Skin of body (tissue), 2 donors: ENCODE data around the gene LIPN. TPM values are rescaled to one million over a fixed set of nuclear protein-coding genes. Genes with fewer than 3 reads are reported as not detected.

Source experiments
- DNase-seq: peaks from one replicate; lab custom pipeline; 2025; lab: John Stamatoyannopoulos, UW
- total RNA-seq: library from RNA; depleted of rRNA; stranded (reverse); fragments of >200 nt; gene quantifications from one replicate; pipeline ENCODE4 v1.2.3, GENCODE V29; 2014

The LIPN gene
- total RNA-seq, 1 donor from 2014 or later = 8.2 TPM

DNA sequence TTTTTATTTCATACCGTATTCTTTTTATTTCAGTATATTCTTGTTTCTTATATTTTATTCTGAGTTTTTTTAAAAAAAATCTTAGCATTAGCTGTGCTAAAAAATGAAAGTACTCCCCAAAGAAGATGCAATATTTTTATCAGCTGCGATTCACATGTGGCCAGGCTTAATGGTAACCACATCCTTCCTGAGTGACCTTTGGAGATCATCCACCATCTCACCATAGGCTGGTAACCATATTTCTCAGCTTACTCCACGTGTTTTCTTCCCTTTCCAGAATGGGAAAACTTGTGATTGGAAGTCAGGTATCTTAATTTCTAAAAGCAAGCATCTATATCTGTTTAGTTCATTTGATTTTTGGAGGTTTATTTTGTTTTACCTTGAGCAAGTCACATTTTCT, 23.9 kb downstream of the LIPN start:
- DNase-seq = no peak

DNA sequence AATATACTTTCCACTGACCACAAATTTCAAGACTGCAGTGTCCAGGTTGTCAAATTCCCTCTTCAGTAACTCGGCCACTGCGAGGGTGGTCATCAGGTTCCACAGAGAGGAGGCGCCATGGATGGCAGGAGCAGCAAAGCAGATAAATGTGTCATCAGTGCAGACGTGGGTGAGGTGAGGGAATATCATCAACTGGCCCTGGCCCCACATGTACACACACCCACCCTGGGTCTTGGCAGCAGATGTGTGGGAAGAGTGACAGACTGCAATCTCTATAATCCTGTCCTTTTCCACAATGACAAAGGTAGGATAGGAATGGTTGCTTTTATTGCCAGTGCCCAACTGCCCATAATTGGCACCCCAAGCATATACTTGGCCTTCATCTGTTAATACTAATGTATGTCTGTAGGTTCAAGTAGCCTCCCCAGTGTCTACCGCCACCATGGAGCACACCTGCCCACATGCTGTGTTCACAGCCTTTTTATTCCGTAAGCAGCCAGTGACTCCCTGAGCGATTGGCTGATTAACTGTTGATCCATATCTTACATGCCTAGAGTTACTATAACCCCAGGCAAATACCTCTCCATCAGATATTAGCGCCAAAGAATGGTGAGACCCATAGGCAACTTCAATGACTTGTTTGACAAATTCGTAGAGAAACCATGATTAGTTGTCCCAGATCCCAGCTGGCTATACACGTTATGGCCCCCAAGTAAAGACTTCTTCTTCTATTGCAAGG, 26.4 kb downstream of the LIPN start:
- no peak for DNase-seq

DNA sequence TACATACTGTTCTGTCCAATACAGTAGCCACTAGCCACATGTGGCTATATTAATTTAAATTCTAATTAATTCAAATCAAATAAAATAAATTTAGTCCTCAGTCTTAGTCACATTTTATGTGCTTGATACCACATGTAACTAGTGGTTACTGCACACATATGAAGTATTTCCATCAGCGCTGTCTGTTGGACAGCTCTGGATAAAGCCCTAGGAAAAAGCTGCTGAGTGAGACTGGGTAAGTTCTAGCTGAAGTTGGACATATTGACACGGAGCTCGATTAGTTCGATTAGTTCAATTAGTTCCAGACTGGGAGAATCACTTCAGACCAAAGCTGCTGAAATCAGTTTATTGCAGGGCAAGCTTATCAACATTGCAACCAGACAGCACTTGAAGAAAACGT, 27.6 kb downstream of the LIPN start:
- no peak for DNase-seq

DNA sequence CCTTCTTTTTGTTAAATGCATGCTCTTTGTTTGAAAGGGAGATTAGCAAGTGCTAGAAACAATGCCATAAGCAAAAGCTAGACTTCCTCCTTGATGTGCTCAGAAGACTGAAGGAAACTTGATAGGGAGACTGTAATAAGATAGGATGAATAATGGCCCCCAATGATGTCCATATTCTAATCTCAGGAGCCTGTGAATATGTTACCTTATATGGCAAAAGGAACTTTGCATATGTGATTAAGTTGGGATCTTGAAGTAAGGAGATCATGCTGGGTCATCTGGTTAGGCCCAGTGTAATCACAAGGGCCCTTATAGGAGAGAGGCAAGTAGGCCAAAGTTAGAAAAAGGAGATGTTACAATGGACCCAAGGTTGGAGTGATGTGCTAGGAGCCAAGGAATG, 29.1 kb downstream of the LIPN start:
- DNase-seq = no peak

DNA sequence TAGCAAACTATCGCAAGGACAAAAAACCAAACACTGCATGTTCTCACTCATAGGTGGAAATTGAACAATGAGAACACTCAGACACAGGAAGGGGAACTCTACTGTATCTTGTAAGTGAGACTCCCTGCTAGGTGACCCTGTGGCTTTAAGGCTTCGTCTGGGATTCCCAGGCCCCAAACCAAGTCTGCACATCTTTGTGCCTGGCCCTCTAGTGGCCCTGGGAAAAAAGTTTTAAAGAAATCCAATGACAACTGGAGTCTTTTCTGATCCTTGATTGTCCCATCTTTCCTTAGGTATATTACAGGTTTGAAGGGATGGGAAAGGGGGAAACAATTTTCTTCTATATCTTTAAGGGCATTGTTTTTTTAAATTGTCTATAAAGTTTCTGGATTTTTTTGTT, 32.1 kb downstream of the LIPN start:
- no peak for DNase-seq

DNA sequence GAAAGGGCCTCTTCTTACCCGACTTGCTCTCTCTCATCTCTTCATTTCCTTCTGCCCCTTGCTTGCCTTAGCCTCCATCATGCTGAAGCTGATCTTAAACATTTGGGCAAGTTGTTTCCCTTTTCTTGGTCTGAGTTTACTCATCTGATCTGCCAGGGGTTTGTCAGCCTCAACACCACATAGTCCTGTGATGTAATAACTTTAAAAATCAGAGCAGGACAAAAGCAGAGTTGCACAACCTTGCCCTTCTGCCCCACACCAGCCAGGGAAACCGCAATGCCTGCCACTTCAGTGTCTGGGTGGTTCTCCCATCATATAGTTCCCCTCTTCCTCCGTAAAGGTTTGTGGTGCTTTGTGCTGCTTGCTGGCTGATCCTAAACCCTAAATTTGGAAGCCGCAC, 32.8 kb downstream of the LIPN start:
- no peak for DNase-seq

DNA sequence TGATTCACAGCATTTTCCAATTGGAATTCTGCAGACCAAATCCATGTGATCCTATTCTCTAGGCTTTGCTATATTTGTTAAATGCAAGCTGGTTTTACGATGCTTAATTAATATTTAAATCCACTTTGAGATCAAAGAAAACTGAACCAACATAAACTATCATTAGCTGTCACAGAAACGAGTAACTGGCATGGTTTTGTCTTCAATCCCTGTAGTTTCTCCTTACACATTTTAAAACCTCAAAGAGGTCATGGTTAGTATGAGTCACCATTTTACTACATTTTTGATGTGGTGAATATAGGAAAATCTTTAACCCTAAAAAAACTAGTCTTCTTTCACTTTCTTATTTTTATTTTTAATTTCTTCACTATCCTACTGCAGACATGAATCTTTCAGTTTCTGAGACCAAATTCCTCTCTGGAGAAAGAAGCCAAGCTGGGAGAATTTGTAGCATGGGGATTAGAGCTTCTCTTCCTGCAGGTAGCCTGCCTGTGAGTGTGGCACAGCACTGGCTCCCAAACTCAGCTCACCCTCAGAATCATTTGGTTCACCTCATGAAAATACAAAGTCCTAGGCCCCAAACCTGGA, 34.0 kb downstream of the LIPN start:
- DNase-seq = no peak

DNA sequence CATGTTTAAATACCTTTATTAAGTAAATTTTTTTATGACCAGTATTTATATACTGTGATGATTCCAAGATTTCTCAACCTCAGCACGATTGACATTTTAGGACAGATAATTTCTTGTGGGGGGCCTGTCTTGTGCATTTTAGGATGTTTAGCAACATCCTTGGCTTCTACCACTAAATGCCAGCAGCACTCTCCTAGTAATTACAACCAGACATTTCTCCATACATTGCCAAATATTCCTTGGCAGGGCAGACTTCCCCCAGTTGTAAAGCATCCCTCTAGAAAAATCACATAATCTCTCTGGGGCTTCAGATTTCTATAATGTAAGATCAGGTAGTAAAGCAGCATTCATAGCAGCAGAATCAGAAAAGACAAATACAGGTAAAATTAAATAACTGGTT, 34.9 kb downstream of the LIPN start:
- no peak for DNase-seq

DNA sequence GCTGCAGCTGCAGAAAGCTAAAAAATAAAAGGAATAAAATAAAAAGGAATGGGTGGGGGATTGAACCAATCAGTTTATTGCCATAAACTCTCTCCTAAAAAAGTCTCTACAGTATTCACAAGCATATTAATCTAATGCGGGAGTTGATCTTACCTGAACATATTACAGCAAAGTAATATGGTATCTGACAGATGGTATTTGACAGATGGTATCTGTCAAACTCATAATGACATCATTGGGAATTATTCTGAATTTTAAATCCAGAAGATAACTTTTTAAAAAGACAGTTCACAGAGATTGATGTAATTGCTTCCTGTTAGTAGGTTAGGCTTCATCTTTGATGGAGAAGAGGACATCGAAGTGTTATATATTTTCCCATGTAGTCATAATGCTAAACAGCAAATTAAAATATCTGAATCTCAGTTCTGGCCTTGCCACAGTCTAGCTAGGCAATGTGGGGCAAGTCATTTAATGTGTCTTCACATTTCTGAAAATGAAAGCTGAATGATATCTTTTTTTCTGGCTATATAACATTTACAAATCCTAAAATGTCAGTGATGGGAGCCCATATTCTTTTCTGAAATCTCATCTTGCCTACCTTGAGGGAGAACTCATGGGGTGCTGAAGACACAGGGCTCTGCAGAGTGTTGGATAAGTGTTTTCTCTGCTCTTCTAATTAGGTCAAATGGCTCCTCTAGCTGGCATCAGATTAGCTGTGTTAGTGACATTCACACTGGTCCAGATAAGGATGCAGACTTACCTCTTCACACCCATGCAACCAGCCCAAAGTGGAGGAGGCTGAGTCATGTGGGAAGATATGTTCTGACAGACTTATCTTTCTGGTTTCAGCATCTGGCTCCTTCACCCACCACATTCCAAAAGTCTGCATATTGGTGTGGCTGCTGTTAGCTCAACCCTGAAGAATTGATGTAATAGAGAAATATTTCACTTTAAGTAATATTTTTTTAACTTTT, 40.6 kb downstream of the LIPN start:
- no peak for DNase-seq

DNA sequence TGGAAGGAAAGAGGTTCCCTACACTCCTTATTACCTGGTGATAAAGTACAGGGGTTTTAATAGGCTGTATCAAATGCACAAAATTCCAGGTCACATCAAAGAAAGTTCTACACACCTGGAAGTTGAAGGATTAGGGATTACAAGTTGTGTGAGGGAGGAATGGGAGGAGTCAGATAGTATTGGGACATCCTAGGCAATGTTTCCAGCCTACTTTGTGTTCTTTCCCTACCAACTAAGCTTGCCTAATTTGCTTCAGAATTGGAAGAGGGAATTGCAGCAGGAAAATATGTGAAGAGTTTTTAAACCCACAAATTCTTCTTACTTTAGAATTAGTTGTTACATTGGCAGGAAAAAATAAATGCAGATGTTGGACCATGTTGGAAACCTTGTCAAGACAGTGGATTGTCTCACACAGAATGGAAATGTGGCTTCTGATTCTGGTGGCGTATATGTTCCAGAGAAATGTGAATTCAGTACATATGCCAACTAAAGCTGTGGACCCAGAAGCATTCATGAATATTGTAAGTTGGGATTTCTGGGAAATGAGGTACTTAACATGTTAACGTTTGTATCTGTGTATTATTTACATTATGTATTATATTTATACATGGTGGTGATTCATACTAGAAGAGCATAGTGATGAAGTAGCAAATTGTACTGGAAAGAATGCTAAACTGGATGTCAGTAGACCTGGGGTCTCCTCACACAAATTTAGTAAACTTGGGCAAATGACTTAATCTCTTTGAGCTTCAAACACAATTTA, 42.9 kb downstream of the LIPN start, which contains the start of gene LIPM:
Gene LIPM, plus strand, starts transcription at position 208 of the 763 bp plus-strand sequence. Its CDS starts 167 bp downstream, at position 375.
- no peak for DNase-seq

DNA sequence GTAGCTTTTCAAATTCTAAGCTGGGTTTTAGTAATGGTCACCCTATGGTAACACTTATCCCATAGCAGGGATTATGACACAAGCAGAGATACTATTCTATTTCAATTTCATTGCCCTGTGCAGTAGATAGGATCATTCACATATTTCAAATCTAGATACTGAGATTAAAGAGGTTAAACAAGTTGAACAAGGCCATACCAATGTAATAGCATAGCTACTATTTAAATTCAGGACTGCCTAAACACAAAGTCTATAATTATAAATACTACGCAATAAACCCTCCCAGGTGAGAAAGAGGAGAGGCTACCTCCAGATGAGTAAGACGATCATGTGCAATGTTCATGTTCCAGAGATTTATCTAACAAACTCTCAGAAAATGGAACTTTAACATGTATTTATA, 43.8 kb downstream of the LIPN start:
- DNase-seq = no peak

DNA sequence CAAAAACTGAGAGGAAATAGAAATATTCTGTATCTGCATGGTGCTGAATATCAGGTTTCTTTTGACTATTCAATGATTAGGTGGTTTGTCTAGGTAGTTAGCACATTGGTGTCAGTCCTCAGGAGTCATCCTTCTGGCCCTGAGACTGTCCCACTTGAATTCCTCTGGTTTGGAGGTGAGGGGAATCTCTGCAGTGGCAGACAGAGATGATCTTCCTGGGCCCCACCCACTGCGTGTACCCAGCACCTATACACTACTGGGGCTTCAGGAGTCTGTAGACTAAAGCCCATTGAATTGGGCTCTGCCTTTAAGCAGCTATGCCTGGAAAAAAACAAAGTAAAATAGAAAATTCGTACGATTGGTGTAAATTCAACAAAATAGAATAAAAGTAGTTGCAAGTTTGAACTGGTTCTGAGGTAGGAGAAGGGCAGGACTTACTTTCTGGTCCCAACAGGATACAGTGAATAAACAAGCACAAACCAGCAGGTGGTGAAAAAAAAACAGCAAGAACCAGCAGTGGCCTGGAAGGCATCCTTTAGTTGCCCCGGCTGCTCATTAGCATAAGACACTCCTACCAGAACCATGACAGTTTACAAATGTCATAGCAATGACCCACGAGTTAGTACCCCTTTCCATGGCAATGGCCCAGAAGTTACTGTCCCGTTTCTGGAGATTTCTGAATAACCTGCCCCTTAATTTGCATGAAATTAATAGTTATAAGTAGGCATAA, 44.4 kb downstream of the LIPN start:
- DNase-seq = no peak

DNA sequence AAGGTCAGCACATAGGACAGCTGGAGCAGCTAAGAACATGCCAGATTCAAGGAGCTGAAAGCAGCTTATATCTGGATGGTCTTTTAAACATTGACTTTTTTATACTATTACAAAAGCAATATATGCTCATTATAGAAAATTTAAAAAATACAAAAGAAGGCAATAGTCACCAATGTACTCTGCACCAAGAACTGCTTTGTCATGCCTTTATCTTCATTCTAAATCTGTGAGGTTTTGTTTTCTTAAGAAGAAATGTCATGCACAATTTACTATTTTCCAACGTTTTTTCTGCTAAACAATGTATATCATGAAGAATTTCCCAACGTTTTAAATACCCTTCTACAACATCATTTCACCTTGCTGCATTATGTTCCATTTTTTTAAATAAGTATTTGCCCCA, 45.5 kb downstream of the LIPN start:
- no peak for DNase-seq

DNA sequence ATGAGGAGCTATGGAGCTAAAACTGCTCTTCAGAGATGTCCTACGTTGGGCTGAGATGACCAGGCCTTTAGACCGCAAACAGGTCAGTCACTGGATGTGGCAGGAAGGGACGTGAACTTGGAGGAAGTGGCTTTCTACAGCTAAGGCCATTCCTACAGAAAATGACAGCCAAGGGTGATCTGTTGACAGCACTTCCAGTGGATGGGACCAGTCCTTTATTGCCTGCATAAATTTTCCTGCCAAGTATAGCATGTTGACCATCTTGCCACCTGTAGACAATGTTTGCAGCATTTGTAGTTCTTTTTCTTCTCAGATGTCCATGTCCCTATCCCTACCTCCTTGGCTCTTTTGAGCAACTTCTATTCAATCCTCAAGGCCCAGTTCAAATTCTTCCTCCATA, 46.1 kb downstream of the LIPN start:
- no peak for DNase-seq

DNA sequence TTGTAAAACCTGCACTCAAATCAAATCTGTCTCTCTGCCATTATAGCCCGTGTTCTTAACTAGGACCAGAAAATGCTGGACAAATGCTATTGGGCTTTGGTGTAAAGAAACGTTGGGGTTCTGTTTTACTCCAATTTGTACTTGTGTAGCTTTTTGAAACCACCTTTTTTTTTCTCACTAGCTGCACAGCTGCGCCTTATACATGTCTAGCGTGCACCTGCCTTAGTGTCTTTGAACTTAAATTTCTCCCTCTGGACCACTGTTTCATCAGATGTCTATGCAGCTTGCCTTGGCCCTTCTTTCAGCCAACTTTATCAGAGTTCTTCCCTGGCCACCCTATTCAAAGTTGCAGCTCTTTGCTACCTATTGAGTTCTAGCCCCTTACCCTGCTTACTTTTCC, 49.8 kb downstream of the LIPN start:
- DNase-seq = no peak

DNA sequence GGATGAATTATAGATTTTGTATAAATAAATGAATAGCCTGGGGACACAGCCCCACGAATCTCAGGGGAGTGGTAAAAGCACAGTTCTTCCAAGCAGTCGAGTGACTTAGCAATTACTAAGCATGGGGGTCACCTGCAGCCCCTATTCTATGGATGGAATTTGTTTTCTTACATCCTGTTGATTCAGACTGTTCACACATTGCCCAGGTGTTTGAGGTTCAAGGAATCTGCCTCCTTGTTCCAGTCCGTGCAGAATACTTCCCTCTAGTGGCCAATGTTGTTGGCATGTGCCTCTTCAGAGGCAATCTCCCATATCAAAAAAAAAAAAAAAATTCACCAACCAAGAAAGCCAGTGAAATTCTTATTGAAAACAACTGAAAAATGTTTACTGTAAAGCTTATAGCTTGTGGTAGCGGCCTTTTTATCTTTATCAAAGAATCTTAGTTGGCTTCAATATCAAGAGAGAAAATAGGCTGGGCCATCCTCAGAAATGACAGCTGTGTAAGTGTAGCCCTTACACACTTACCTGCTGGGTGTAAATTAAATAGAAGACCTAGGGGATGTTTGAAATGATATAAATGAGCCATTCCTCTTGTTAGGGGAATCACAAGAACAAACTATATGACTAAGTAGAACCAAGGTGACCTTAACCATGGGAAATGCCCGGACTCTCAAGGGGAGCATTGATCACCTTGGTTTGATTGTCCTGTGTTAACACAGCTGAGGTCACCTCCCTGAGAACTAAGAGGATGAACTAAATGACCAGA, 50.6 kb downstream of the LIPN start:
- no peak for DNase-seq

DNA sequence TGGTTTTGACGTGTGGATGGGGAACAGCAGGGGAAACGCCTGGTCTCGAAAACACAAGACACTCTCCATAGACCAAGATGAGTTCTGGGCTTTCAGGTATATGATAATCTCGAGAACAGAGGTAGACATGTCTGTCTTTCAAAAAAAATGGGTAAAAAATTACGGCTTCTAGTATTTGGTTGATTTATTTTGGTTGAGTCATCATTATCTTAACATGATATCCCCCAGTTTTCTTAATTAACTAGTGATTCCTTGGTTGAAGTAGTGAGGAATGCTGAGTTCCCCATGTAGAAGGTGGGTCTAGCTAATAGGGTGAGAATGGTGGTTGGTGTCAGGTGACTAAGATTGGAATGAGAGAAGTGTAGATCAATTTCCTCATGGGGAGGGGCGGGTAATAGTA, 53.4 kb downstream of the LIPN start:
- no peak for DNase-seq

DNA sequence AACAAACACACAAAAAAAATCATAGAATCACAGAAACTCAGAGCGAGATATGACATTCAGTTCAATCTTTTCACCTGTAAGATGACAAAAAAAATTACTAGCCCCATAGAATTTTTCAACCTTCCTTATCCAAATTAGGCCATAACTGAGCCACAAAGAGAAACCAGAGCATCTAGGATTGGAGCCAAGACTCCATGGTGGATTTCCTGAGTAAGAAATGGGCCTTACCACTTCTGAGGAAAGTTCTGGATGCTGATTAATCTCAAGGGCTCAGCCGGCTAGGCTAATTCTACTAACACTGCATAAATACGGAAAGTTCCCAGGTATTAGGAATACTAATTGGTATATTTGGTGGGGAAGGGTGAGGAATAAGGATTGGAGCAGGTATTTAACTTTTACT, 59.5 kb downstream of the LIPN start:
- no peak for DNase-seq

DNA sequence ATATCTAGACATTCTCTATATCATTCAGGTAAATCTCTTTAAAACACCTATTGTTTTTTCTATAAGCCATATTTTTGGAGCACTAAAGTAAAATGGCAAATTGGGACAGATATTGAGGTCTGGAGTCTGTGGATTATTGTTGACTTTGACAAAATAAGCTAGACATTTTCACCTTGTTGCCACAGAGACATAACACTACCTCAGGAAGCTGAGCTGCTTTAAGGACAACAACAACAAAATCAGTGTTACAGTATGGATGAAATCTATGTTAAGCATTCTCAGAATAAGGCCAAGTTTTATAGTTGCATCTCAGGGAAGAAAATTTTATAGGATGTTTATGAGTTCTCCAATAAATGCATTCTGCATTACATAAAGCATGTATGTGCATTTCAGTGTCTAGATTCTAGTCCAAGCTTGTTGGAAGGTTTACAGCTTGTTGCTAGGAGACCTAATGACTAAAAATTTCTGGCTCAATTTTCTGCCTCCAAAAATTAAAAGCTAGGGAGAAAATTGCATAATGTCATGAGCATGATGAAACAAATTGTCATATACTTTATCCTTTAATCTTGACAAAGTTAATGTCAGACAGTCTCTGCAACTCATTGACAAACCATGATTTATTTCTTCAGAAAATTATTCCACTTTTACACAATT, 61.1 kb downstream of the LIPN start:
- DNase-seq = peak; percentile 83
